LNCAP (cell line): ENCODE measurements around the gene KCNIP1.

Source experiments
- TF ChIP-seq, protein P1 (sequence below): fragments of 450-650 bp; IDR thresholded peaks from 2 replicates; pipeline ENCODE4 v1.5.1; 2017; ENCODE audit warnings: mild to moderate bottlenecking

Gene KCNIP1

DNA sequence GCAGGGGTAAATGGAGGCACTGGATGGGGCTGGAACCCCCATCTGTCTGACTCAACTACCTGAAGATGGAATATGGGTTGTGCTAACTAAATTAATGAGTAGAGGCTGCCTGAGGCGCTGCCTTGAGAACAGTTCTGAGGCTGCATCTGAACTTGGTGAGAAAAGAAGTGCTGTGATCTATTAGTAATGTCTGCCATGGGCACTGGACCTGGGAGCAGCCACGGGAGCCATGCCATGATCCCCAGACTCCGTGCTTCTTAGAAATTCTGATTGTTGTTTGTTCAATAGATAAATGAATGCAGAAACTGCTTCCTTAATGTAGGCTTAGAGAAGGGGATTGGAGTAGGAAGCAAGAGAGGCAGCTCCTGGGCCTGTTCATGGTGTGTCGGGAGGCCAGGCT lies 80.2 kb downstream of the KCNIP1 start:
- TF ChIP-seq, protein P1, sequence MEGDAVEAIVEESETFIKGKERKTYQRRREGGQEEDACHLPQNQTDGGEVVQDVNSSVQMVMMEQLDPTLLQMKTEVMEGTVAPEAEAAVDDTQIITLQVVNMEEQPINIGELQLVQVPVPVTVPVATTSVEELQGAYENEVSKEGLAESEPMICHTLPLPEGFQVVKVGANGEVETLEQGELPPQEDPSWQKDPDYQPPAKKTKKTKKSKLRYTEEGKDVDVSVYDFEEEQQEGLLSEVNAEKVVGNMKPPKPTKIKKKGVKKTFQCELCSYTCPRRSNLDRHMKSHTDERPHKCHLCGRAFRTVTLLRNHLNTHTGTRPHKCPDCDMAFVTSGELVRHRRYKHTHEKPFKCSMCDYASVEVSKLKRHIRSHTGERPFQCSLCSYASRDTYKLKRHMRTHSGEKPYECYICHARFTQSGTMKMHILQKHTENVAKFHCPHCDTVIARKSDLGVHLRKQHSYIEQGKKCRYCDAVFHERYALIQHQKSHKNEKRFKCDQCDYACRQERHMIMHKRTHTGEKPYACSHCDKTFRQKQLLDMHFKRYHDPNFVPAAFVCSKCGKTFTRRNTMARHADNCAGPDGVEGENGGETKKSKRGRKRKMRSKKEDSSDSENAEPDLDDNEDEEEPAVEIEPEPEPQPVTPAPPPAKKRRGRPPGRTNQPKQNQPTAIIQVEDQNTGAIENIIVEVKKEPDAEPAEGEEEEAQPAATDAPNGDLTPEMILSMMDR = no peak

DNA sequence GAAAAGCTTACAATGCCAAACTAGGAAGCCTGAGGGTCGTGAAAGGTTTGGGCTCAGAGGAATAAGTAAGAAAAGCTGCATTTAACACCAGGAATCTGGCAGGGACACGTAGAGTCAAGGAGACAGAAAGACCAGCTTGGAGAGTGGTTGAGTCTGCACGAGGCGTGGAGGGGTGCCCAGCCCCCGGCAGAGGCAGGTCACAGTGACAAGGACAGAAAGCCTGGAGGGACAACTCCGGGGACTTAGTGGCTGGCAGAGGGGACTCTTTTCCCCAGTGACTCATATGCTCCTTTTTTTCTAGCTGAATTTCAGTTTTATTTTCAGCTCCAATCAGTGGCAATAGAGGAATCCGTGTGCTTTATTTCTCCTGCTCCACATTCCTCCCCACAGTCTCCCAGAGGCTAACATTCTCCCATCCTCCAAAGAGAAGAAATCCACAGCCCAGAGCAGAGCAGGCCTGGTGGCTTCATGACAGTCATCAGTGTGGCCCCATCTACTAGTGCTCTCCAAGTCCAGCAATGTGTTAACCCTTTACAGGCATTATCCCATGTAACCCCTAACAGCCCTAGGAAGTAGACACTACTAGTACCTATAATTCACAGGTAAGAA lies 80.7 kb downstream of the KCNIP1 start:
- TF ChIP-seq, protein P1 = no peak

DNA sequence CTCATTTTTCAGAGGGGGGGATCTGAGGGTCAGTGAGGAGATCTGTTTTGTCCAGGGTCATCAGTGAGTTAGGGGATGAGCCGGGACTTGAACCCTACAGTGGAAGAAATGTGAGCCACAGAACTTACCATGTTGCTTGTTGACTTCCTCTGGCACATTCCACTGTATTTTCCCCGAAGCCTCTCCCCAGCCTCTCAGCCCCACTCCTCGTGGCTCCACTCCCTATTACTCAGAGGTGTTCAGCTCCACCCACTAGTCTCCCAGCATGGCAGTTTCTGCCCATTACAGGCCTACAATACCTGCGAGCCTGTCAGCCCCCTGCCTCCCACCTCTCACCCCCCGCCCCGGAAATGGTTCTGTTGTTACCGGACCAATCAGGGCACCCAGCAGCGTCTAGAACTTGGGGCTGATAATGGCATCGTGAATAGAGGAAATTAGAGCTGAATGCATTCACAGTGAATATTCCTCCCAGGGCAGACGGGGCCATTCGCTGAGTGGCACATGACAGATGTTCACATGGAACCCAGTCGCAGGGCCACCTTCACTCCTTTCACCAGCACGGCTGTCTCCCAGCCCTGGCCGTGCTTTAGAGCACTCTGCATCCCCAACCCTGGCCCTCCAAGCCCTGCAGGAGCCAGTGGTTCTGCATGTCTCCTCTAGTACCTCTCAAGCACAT lies 81.6 kb downstream of the KCNIP1 start:
- TF ChIP-seq, protein P1 = no peak

DNA sequence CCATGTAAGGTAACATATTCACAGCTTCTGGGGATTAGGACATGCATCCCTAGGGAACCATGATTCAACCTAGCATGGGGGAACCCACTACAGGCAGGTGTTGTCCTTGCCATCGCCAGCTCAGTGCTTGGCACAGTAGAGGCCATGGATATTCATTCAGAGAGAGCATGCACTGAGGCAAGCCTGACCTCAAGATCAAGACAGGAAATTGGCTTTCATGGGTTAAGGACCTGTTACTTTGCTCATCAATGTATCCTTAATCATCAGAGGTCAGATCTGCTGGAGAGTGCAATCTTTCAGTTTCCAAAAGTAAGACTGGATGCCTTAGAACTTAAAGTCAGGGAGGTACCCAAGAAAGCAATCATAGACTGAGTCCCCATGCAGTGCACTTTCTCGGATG lies 84.0 kb downstream of the KCNIP1 start:
- TF ChIP-seq, protein P1 = no peak

DNA sequence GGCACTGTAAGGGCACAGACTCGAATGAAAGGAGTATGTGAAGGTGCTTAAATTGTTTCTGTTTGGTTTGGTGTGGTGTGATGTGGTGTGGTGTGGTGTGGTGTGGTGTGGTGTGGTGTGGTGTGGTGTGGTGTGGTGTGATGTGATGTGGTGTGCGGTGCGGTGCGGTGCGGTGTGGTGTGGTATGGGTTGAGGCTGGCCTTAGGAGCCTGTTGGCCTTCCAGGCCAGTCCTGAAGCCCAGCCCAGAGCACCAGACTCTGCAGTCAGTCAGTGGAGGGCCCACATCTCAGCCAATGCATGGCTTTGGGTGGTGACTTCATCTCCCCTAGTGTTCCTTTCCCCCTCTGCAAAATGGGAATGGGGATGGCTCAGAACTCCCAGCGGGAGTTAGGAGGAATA lies 85.8 kb downstream of the KCNIP1 start:
- TF ChIP-seq, protein P1 = no peak

DNA sequence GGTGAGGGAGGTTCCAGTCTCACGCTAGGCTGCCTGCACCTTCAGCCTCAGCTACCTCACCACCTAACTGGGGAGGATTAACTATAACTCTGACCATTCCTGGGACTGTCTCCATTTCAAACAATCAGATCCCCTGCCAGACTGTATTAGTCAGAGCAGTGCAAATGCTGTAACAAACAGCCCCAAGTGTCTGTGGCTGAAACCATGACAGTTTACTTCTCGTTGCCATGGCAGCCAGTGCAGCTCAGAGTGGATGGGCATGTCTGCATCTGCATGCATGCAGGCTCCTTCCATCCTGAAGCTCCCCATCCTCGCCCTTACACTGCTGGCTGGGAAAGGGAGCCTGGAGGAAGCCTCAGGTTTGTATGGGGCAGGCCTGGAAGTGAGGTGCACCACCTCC lies 86.7 kb downstream of the KCNIP1 start:
- TF ChIP-seq, protein P1 = no peak

DNA sequence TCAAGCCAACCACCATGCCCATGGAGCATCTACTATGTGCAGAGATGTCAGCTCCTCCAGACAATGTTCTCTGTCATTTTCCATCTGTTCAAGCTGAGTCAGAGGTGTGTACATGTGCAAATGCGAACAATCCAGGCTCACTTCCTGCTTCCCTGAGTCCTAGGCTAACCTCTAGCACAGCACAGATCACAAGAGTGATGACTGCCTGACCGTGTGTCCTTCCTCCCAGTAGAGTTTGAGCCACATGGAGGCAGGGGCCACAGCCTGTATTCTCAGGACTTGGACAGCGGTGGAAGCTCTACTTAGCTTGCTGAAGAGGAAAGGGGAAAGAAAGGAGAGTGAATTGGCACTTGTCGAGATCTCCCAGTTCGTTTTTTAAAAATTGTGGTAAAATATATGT lies 87.2 kb downstream of the KCNIP1 start:
- TF ChIP-seq, protein P1 = no peak
